Stimulated activated CD8-positive, alpha-beta memory T cell treated with anti-CD3 and anti-CD28 coated beads, Interleukin-15, amount 100 ng/mL, for 48 hours (primary cell): ENCODE measurements around the gene FMN2.

ENCODE experiments used
- DNase-seq, 2 donors: peaks; one replicate each; pipeline ENCODE4 v3.0.0-alpha.2; 2020; ENCODE audit warnings: low read depth in 2 of 2

The FMN2 gene

DNA sequence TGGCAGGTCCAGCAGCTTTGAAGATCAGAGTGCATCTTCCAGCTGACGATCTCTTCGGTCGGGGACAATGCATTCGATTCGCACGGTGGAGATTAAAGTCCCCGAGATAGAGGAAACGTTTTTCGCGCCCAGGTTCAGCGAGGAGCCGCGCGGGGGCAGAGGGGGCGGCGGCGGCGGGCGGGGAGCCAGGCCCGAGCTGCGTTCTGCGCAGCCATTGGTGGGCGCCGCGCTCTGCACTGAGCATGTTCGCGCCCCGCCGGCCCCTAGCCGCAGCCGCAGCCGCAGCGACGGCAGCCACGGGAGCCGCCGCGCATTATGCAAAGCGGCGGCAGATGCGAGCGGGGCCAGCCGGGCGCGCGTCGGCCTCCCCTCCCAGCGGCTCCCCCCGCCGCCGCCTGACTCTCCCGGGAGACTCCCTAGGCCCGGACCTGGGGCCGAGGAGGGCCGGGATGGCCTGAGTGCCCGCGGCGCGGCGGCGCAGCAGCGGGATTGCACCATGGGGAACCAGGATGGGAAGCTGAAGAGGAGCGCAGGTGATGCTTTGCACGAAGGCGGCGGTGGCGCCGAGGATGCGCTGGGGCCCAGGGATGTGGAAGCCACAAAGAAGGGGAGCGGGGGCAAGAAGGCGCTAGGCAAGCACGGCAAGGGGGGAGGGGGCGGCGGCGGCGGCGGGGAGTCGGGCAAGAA is at the start of gene FMN2:
TSS of gene FMN2 (plus strand) at position 270 of the 687 bp plus-strand sequence. CDS start at position 497, 227 bp downstream.
- no peak for DNase-seq

- DNase-seq, result no peak
Measured at GRCh38 chr1:240044620-240045019, 47.1 kb upstream of the FMN2 start.

DNA sequence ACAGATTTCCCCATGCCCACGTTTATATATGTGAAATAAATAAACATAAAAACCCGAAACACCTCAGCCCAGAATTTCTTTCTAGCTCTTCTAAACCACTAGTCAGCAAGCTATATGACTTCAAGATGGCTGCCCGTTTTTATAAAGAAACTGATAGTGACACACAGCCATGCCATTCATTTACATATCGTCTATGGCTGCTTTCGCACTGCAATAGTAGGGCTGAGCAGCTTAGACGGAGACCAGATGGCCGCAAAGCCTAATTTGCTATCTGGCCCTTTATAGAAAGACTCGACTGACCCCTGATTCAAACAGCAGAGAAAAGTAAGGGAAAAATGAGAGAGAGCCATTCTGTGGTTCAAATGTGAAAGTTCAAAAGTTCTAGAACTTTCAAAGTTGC is 45.7 kb upstream of the FMN2 start:
- no peak for DNase-seq

DNA sequence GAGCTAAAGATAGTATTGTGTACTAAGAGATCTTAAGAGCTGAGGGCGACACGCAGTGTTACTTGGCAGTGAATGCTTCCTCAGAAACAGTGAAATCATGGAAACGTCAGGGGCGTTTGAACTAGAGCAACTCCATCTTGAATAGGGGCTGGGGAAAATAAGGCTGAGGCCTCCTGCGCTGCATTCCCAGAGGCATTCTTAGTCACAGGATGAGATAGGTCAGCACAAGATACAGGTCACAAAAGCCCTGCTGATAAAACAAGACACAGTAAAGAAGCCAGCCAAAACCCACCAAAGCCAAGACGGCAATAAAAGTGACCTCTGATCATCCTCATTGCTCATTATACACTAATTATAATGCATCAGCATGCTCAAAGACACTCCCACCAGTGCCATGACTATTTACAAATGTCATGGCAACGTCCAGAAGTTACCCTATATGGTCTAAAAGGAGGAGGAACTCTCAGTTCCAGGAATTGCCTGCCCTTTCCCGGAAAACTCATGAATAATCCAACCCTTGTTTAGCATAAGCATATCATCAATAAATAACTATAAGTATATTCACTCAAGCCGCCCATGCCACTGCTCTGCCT is 37.5 kb upstream of the FMN2 start:
- no peak for DNase-seq

GRCh38 chr1:240055936-240056335 is 35.7 kb upstream of the FMN2 start:
- DNase-seq, result no peak

DNA sequence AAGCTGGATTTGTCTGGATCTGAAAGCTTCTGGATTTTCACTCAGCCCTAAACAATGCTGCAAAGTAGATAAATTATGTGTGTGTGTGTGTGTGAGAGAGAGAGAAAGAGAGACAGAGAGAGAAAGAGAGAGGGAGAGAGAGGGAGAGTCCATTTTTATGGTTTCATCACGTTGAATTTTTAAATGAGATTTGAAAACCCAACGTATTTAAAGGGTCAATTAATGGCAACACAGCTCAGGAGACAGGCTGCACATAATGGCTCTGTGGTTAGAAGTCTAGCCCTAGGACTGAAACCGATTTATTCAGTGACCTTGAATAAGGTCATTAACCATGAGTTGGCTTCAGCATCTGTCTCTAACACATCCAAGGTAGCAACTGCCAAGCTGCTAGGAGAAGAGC is 35.3 kb upstream of the FMN2 start:
- DNase-seq, result no peak

DNA sequence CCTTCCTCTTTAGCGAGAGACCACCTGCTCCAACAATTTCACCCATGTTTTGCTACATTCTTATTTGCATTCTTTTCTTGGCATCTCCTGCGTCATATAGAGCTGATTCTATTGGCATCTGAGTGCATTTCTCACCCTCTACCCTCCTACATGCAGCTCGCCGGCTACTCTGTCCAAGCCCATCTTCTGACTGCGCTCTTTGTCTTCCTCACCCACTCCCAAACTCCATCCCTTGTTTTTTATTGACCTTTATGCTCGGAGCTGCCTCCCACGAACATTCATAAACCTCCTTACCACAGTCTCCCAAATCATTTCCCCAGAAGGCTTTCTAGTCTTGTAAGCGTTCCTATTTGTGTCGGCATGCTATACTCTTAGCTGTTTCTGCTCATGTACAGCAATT is 33.6 kb upstream of the FMN2 start:
- DNase-seq, result no peak

- no peak for DNase-seq
Measured at GRCh38 chr1:240068961-240069360, 22.7 kb upstream of the FMN2 start.

- no peak for DNase-seq
Measured at GRCh38 chr1:240070188-240070587, 21.5 kb upstream of the FMN2 start.

- no peak for DNase-seq
Measured at GRCh38 chr1:240073097-240073496, 18.6 kb upstream of the FMN2 start.

DNA sequence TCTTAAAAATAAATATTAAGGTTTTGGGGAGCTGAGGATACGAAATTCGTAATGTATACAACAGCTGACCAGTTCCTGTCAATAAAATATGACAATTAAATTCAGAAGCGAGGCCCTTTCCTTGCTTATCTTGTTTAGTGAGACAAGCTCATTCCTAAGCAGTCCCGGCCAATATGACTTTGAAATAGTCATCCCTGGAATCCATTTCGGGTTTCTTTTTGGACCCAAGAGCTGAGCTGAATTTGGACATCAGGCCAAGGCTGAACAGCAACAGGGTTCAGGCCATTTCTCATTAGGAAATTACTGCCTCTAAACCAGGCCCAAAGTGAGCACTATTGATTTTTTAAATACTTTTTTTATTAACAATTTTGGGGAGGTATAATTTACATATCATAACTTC is 17.3 kb upstream of the FMN2 start:
- DNase-seq, result no peak

DNA sequence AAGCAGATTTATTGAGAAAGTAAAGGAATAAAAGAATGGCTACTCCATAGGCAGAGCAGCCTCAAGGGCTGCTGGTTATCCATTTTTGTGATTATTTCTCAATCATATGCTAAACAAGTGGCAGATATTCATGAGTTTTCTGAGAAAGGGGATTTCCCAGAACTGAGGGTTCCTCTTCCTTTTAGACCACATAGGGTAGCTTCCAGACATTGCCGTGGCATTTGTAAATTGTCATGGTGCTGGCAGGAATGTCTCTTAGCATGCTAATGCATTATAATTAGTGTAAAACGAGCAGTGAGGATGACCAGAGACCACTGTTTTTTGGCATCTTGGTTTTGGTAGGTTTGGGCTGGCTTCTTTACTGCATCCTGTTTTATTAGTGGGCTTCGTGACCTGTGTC is 16.8 kb upstream of the FMN2 start:
- no peak for DNase-seq

GRCh38 chr1:240084337-240084736 is 7.3 kb upstream of the FMN2 start:
- no peak for DNase-seq

DNA sequence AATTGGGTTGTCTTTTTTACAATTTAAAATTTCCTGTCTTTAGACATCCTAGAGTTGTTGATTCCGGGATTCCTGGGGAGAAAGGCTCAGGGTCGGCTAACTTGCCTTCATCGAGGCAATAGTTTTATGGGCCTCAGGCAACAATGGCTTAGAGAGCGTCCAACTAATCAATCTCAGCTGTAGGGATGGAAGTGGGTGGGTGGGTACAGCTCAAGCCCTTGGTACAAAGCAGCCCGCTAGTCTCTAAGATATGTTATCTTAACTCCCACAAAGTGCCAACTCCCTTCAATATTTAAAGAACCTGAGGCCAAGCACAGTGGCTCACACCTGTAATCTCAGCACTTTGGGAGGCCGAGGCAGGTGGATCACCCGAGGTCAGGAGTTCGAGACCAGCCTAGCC is 6.9 kb upstream of the FMN2 start:
- no peak for DNase-seq

DNA sequence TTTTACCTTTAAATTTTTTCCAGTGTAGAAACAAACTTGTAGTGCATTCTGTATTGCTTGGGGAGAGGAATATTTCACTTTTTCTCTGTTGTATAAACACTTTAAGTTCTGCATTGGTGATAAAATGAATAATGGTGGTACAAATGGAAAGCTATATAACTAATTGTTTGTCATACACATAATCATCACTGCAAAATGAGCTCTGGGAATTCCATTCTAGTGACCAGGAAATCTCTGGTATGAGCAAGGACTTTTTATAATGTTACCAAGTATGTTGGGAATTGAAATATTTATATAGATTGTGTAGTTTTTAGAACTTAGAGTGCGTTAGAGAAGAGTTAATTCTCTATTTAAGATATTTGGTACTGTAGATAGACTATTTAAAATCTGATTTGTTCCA is 5.0 kb upstream of the FMN2 start:
- DNase-seq, result no peak

- no peak for DNase-seq
Measured at GRCh38 chr1:240090014-240090413, 1.7 kb upstream of the FMN2 start.

DNA sequence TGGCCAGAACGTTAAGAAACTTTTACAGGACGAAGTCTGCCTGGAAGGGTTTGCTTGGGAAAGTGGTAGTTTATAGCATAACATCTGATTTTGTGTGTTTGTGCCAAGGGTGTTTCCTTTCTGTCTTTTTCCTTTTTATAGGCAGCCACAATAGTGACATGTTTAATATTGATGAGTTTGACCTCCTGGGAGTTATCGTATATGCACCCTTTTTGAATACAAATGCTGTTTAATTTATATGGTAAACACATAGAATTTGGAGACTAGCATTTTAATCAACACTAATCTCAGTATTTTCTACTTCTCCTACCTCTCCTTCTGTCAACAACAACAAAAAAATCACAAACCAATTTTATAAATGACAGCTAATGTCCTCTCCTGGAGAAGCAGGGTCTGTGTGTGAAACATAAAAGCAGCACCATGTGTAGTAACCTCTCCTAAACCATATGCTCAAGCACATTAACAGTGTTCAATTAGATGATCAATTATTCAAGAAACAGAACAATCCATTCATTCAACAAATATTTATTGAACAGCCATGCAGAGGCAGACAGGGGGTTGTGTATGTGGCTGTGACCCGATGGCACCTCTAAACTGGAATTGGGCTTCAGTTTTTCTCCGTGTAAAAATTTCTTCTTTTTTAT is 604 bp upstream of the FMN2 start:
- DNase-seq, result no peak

GRCh38 chr1:240092301-240093119 is 827 bp downstream of the FMN2 start:
- DNase-seq, result no peak

GRCh38 chr1:240093120-240093961 is 1.7 kb downstream of the FMN2 start:
- no peak for DNase-seq

DNA sequence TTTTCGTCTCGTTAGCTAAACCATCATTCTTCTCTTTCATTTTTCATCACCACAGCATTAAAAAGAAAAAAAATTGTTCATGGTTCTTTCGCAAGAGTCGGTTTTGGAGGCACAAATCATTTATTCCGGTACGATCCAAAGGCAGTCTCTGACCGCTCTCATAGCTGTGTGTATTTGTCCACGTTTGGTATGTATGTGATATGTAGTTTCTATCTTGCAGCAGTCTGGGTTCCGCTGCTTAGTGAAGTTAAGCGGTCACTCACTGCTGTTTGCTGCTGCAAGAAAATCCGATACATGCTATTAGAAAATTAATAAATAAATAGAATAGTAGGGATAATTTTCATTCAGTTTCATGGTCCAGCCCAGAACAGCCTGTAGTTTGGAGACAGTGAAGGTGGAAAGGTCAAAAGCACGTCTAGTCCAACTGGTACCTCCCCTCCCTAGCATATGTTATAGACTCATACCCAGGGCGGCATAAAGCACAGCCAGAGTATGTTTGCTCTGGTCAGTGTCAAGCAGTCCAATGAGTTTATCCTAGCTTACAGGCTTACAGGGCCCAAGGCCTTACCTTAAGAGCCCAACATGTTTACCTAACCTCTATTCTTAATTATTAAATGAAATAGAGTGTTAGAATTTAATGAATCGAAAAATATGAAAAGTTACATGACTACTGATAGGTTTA is 2.5 kb downstream of the FMN2 start:
- DNase-seq, result no peak

DNA sequence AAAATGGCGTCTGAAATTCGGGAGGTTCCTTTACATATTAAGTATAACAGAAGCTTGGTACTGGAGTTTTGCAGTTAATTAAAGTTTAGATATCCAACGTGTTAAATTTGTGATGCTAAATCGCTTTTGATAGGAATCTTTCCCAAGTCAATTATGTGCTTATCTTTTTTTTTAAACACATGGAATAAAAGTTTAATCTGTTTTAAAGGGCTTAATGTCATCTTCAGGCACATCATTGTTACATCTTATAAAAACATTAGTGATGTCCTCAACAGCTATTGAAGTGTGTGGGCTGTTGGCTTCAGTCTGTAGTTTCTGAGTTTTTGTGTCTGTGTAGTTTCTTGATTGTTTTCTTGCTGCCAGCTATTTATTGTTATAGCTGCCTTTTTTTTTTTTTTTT is 5.3 kb downstream of the FMN2 start:
- DNase-seq, result no peak
